Stimulated activated CD4-positive, alpha-beta T cell treated with anti-CD3 and anti-CD28 coated beads, TNF-alpha, amount 100 ng/mL, for 24 hours (primary cell): ENCODE data around the gene OR10H5.
"Not testable (repeated sequence)": the region's sequence is repeated elsewhere in the genome, so short reads cannot be mapped to it uniquely, and the experiment has no call there.

Experiments
- DNase-seq, 3 experiments: peaks; one replicate each; pipeline ENCODE4 v3.0.0-alpha.2; 2020; ENCODE audit warnings: low read depth in 3 of 3

The OR10H5 gene

GRCh38 chr19:15811476-15811875, 24.0 kb downstream of the OR10H5 start:
- DNase-seq, result no peak

- no peak for DNase-seq
Observed at GRCh38 chr19:15812060-15812722, 24.7 kb downstream of the OR10H5 start.

- DNase-seq, result no peak
Observed at GRCh38 chr19:15813916-15814315, 26.5 kb downstream of the OR10H5 start.

- DNase-seq, result no peak
Observed at GRCh38 chr19:15815306-15815705, 27.8 kb downstream of the OR10H5 start, which contains the start of gene OR10H1. TSS of gene OR10H1 (minus strand) at chr19:15815664. CDS start at chr19:15808037, 7,627 bp downstream.

- no peak for DNase-seq
Observed at GRCh38 chr19:15820646-15821045, 33.2 kb downstream of the OR10H5 start.

DNA sequence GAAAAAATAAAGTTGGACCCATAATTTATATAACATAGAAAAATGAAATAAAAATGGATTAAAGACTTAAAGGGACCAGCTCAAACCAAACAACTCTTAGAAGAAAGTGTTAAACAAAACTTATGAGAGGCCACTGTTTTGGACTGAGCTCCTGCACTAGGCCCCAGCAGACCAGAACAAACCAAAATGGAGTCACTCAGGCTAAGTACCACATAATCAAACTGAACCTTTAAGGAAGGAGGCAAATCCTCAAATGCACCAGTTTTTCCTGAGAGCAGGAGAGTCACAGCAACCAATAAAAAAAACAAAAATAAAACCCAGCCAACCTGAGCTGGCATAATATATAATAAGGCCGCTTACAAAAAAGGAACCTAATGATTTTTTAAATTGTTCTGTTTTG, 38.3 kb downstream of the OR10H5 start:
- no peak for DNase-seq

DNA sequence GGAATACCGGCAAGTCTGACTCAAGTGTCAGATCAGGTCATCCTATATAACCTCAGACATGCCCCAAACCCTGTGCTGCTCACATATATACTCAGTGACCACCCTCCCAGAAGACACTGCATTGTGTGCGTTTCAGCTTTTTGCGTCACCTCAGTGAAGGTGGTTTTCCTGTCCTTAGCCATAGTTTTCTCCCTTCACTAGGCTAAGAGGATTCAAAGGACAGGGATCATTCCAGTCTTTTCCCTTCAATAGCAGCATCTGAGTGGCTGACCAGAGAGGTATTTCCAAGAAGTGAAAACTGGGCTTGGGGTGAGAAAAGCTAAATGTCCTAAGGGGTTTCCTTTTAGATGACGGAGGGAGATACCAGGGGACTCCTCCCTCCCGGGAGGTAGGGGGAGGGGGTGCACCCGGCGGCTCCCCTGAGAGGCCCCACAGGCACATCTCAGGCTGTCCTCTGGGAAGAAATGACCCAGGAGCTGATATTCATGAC, 40.7 kb downstream of the OR10H5 start:
- DNase-seq, result no peak

- DNase-seq, result not testable (repeated sequence)
Observed at GRCh38 chr19:15828611-15829305, 41.3 kb downstream of the OR10H5 start.

GRCh38 chr19:15829306-15829698, 41.8 kb downstream of the OR10H5 start:
- DNase-seq, result no peak

DNA sequence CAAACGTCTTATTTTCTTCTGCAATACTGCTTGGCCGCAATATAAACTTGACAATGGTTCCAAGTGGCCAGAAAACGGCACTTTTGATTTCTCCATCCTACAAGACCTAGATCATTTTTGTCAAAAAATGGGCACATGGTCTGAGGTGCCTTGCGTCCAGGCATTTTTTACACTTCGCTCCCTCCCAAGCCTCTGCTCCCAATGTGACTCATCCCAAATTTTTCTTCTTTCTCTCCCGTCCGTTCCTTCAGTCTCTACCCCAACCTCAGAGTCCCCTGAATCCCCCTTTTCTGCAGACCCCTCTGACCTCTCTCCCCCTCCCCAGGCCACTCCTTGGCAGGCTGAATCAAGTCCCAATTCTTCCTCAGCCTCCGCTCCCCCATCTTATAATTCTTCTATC, 42.3 kb downstream of the OR10H5 start:
- DNase-seq, result no peak

DNA sequence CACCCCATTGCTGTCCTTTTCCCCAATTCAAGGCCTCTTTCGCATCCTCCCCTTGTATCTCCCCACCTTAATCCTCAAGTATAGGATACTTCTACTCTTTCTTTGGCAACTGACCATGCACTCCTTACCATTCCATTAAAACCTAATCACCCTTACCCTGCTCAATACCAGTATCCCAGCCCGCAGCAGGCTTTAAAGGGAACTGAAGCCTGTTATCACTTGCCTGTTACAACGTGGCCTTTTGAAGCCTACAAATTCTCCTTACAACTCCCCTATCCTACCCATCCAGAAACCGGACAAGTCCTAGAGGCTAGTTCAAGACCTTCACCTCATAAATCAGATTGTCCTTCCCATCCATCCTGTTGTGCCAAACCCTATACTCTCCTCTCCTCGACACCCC, 44.2 kb downstream of the OR10H5 start:
- DNase-seq, result no peak

DNA sequence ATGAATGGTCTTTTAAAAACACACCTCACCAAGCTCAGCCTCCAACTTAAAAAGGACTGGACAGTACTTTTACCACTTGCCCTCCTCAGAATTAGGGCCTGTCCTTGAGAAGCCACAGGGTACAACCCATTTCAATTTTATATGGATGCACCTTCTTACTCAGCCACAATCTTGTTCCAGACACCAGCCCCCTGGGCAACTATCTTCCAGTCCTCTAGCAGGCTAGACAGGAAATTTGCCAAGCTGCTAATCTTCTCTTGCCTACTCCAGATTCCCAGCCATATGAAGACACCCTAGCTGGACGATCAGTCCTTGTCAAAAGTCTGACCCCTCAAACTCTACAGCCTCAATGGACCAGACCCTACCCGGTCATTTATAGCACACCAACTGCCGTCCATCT, 46.8 kb downstream of the OR10H5 start:
- not testable (repeated sequence) for DNase-seq

GRCh38 chr19:15835565-15836329, 48.3 kb downstream of the OR10H5 start:
- peak; percentile 9 to 27 (median 25) for DNase-seq

GRCh38 chr19:15836330-15837220, 49.1 kb downstream of the OR10H5 start:
- DNase-seq, result peak; percentile 90 to 95 (median 91)

GRCh38 chr19:15837221-15837731, 49.8 kb downstream of the OR10H5 start:
- DNase-seq, result peak; percentile 2 to 6 (median 5)

- DNase-seq, result no peak
Observed at GRCh38 chr19:15838351-15838750, 50.9 kb downstream of the OR10H5 start.

GRCh38 chr19:15839888-15840287, 52.4 kb downstream of the OR10H5 start:
- DNase-seq, result not testable (repeated sequence)

DNA sequence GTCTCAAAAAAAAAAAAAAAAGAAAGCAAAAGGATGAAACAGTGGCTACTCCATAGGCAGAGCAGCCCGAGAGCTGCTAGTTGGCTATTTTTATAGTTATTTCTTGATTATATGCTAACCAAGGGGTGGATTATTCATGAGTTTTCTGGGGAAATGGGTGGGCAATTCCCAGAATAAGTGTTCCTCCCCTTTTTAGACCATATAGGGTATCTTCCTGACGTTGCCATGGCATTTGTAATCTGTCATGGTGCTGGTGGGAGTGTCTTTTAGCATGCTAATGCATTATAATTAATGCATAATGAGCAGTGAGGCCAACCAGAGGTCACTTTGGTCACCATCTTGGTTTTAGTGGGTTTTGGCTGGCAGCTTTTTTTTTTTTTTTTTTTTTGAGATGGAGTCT, 53.4 kb downstream of the OR10H5 start:
- no peak for DNase-seq

- DNase-seq, result no peak
Observed at GRCh38 chr19:15841875-15842569, 54.6 kb downstream of the OR10H5 start.

DNA sequence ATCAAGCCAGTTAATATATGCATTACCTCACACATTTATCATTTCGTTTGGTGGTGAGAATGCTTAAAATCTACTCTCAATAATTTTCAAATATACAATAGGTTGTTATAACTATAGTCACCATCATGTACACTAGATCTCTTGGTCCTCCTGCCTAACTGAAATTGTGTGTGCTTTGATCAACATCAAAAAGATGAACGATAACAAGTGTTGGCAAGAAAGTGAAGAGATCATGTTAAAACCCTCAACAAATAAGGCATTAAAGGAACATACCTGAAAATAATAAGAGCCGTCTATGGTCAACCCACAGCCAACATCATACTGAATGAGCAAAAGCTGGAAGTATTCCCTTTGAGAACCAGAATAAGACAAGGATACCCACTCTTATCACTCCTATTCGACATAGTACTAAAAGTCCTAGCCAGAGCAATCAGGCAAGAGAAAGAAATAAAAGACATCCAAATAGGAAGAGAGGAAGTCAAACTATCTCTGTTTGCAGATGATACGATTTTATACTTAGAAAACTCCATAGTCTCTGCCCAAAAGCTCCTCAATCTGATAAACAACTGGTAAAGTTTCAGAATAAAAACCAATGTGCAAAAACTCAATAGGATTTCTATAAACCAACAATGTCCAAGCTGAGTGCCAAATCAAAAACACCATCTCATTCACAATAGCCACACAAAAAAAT, 55.9 kb downstream of the OR10H5 start:
- no peak for DNase-seq
